Thyroid gland (tissue), 4 donors: ENCODE results near the gene OR14J1.

Source experiments
- POLR2A ChIP-seq, 2 donors: fragments of 450-650 bp; IDR thresholded peaks; one replicate each; pipeline ENCODE4 v1.6.1; 2017; ENCODE audit warnings: antibody characterized with exemption in 2 of 2, mild to moderate bottlenecking in 2 of 2, moderate library complexity in 1 of 2
- TF ChIP-seq, protein P1 (sequence below), 6 experiments: fragments of 200-600 bp in 3 of 6; fragments of 450-650 bp in 3 of 6; sonication (generic) in 3 of 6; IDR thresholded peaks; one replicate each; pipeline ENCODE4 v1.5.1; 2016 to 2019; ENCODE audit warnings: antibody characterized with exemption in 6 of 6, mild to moderate bottlenecking in 2 of 6, inconsistent platforms in 1 of 6, moderate library complexity in 1 of 6

DNA sequence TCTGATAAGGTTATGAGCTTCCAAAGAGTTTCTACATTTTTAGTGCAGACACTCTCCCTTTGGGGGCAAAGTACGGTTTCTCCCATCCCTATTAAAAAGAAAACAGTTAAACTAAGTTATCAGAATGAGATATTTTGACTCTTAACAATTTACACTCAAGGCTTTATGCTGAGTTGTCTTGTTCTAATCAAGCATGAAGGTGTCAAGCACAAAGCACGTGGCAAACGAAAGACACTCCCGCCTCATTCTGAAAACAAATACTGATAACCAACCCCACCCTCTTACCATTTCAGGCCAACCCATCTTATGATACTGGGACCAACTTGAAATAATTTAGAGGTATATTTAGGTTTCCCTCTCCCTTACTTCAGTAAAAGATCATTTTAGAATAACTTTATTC is 24.3 kb downstream of the OR14J1 start:
- TF ChIP-seq, protein P1, sequence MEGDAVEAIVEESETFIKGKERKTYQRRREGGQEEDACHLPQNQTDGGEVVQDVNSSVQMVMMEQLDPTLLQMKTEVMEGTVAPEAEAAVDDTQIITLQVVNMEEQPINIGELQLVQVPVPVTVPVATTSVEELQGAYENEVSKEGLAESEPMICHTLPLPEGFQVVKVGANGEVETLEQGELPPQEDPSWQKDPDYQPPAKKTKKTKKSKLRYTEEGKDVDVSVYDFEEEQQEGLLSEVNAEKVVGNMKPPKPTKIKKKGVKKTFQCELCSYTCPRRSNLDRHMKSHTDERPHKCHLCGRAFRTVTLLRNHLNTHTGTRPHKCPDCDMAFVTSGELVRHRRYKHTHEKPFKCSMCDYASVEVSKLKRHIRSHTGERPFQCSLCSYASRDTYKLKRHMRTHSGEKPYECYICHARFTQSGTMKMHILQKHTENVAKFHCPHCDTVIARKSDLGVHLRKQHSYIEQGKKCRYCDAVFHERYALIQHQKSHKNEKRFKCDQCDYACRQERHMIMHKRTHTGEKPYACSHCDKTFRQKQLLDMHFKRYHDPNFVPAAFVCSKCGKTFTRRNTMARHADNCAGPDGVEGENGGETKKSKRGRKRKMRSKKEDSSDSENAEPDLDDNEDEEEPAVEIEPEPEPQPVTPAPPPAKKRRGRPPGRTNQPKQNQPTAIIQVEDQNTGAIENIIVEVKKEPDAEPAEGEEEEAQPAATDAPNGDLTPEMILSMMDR (IDR thresholded peaks at IDR 0.05), result no peak
- no peak for TF ChIP-seq POLR2A (IDR thresholded peaks at IDR 0.05)
